Uterine smooth muscle cell (primary cell): ENCODE data around the gene SLC36A2. TPM values are rescaled to one million over a fixed set of nuclear protein-coding genes. Genes with fewer than 3 reads are reported as not detected.

Experiments
- total RNA-seq: library from RNA; depleted of rRNA; stranded (reverse); fragments of >200 nt; gene quantifications from 2 replicates; pipeline ENCODE4 v1.2.3, GENCODE V29; 2014

The SLC36A2 gene
- not detected in 2 replicates for total RNA-seq

GRCh38 chr5:151347369-151347768 lies at the start of gene SLC36A2:
TSS of gene SLC36A2 (minus strand) at chr5:151347559. CDS start at chr5:151347460, 99 bp downstream.

GRCh38 chr5:151303666-151304065 lies 43.7 kb downstream of the SLC36A2 start, which contains the start of gene SLC36A3:
TSS of gene SLC36A3 (minus strand) at chr5:151303766. CDS start at chr5:151303354, 412 bp downstream.

Other genes with a start within 250 kb of the SLC36A2 start
- gene ANXA6, start 189.8 kb downstream of the SLC36A2 start, total RNA-seq = 549 and 560 TPM in 2 replicates
- gene CCDC69, start 123.5 kb downstream of the SLC36A2 start, total RNA-seq = 1.5 and 2.0 TPM in 2 replicates
- 12.9 and 27.4 TPM in 2 replicates for gene GM2A, start 94.4 kb downstream of the SLC36A2 start, total RNA-seq
- not detected in 2 replicates for gene SLC36A3, start 43.8 kb downstream of the SLC36A2 start, total RNA-seq
- 9.1 and 9.9 TPM in 2 replicates for gene SLC36A1, start 100.0 kb upstream of the SLC36A2 start, total RNA-seq
- gene FAT2, start 243.8 kb upstream of the SLC36A2 start, total RNA-seq = under 0.01 TPM in 2 replicates